Natural killer cell (primary cell): ENCODE measurements around the gene OCIAD2. TPM values are rescaled to one million over a fixed set of nuclear protein-coding genes. Genes with fewer than 3 reads are reported as not detected.

Experiments
- ATAC-seq, 3 donors: fragments of 150-1000 bp in 2 of 3; fragments of 200-7000 bp in 1 of 3; cut with Tn5 transposase; 1 replicate in 1 of 3; 2 replicates in 2 of 3; pipeline ENCODE4 v1.10.0; 2021; ENCODE audit warnings: mild to moderate bottlenecking in 2 of 3, moderate library complexity in 2 of 3
- DNase-seq, 2 donors: peaks; one replicate each; pipeline versions ENCODE4 v3.0.0 to v3.0.0-alpha.2; 2013 to 2021; ENCODE audit warnings: mixed read lengths in 1 of 2
- H3K27ac ChIP-seq: one replicate; pipeline ENCODE4 v1.5.1; 2013; ENCODE audit warnings: mild to moderate bottlenecking, low read length
- H3K27me3 ChIP-seq: one replicate; pipeline ENCODE4 v1.6.1; 2013; ENCODE audit warnings: low read length; ENCODE audit not compliant: control insufficient read depth, insufficient read depth
- H3K36me3 ChIP-seq: one replicate; pipeline ENCODE4 v1.6.1; 2013; ENCODE audit warnings: low read length; ENCODE audit not compliant: control insufficient read depth, insufficient read depth
- H3K4me1 ChIP-seq: one replicate; pipeline ENCODE4 v1.6.1; 2013; ENCODE audit warnings: low read length; ENCODE audit not compliant: control insufficient read depth, insufficient read depth
- H3K4me3 ChIP-seq: one replicate; pipeline ENCODE4 v1.5.1; 2013; ENCODE audit warnings: low read length
- H3K9me3 ChIP-seq: one replicate; pipeline ENCODE4 v1.6.1; 2013; ENCODE audit warnings: low read length; ENCODE audit not compliant: control insufficient read depth, insufficient read depth
- H3K27ac Mint-ChIP-seq, 2 donors: one replicate each; pipeline ENCODE4 v1.8.0; 2022; ENCODE audit warnings: mild to moderate bottlenecking in 2 of 2, mixed read lengths in 2 of 2, moderate library complexity in 1 of 2
- H3K27me3 Mint-ChIP-seq, 2 donors: one replicate each; pipeline ENCODE4 v1.8.0; 2022; ENCODE audit warnings: low read depth in 2 of 2, mixed read lengths in 2 of 2
- H3K36me3 Mint-ChIP-seq: one replicate; pipeline ENCODE4 v1.8.0; 2022; ENCODE audit warnings: mixed read lengths
- H3K4me1 Mint-ChIP-seq, 2 donors: one replicate each; pipeline ENCODE4 v1.8.0; 2022; ENCODE audit warnings: mixed read lengths in 2 of 2
- H3K4me3 Mint-ChIP-seq: one replicate; pipeline ENCODE4 v1.8.0; 2022; ENCODE audit warnings: mild to moderate bottlenecking, moderate library complexity, mixed read lengths
- H3K9me3 Mint-ChIP-seq, 2 donors: one replicate each; pipeline ENCODE4 v1.8.0; 2022; ENCODE audit warnings: mixed read lengths in 2 of 2
- WGBS: methylation state at CpG from one replicate; pipeline ENCODE4 v1.1.7; 2013; ENCODE audit warnings: missing lambda C conversion rate; ENCODE audit not compliant: insufficient coverage; 5-methylcytosine and 5-hydroxymethylcytosine counted together
- intact Hi-C: fragments of 100-400 bp; cut with micrococcal nuclease; formaldehyde crosslinking; loops from one replicate; pipeline ENCODE4 v1.14.2; 2022
- total RNA-seq, 4 donors: library from RNA; stranded (reverse); fragments of 120-200 nt in 1 of 4; gene quantifications; one replicate each; pipeline versions ENCODE4 v1.2.3 to v1.2.4, GENCODE V29; 2013 to 2022
- TF ChIP-seq, protein P1 (sequence below): fragments of 200-600 bp; IDR thresholded peaks from one replicate; pipeline ENCODE4 v1.8.0; 2022; ENCODE audit warnings: antibody characterized with exemption

The OCIAD2 gene
- total RNA-seq, 3 donors from 2014 or later (not counting 1 experiment from before 2014, with no cell fraction given): 25.8 to 34.3 (median 26.1) TPM

DNA sequence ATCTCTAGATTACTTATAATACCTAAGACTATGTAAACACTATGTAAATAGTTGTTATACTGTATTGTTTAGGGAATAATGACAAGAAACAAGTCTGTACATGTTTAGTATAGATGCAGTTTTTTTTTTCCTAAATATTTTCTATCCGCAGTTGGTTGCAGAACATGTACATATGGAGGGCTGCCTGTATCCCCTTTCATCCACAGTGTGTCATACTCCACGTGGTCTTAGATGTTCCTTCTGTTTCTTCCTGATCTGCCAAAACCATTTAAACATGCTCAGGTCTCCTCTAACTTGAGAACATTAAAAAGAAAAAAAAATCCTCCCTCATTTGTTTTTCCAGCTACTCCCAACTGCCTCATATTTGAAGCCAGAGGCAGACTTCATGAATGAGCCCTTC lies 61.7 kb downstream of the OCIAD2 start:
- Mint-ChIP-seq H3K27ac (no peak overlapping the region), H3K27me3 (no peaks in the 10 kb centered on the region), H3K4me1 (peaks cover 18 to 20% of the 10 kb centered on the region in 2 donors), H3K9me3 (no peaks in the 10 kb centered on the region), H3K4me3 (no peak overlapping the region), H3K36me3 (peaks cover 14% of the 10 kb centered on the region)
- DNase-seq (no peak), ATAC-seq (no peak)
- 98% methylated on average over 2 of the region's 2 CpGs for whole genome bisulfite sequencing
- Histone ChIP-seq H3K27me3 (no peaks in the 10 kb centered on the region), H3K4me1 (no peaks in the 10 kb centered on the region), H3K4me3 (no peak overlapping the region), H3K27ac (no peak overlapping the region), H3K9me3 (no peaks in the 10 kb centered on the region), H3K36me3 (peaks cover 56% of the 10 kb centered on the region)
- intact Hi-C loops: no loop called here
- TF ChIP-seq, protein P1, sequence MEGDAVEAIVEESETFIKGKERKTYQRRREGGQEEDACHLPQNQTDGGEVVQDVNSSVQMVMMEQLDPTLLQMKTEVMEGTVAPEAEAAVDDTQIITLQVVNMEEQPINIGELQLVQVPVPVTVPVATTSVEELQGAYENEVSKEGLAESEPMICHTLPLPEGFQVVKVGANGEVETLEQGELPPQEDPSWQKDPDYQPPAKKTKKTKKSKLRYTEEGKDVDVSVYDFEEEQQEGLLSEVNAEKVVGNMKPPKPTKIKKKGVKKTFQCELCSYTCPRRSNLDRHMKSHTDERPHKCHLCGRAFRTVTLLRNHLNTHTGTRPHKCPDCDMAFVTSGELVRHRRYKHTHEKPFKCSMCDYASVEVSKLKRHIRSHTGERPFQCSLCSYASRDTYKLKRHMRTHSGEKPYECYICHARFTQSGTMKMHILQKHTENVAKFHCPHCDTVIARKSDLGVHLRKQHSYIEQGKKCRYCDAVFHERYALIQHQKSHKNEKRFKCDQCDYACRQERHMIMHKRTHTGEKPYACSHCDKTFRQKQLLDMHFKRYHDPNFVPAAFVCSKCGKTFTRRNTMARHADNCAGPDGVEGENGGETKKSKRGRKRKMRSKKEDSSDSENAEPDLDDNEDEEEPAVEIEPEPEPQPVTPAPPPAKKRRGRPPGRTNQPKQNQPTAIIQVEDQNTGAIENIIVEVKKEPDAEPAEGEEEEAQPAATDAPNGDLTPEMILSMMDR: no peak

DNA sequence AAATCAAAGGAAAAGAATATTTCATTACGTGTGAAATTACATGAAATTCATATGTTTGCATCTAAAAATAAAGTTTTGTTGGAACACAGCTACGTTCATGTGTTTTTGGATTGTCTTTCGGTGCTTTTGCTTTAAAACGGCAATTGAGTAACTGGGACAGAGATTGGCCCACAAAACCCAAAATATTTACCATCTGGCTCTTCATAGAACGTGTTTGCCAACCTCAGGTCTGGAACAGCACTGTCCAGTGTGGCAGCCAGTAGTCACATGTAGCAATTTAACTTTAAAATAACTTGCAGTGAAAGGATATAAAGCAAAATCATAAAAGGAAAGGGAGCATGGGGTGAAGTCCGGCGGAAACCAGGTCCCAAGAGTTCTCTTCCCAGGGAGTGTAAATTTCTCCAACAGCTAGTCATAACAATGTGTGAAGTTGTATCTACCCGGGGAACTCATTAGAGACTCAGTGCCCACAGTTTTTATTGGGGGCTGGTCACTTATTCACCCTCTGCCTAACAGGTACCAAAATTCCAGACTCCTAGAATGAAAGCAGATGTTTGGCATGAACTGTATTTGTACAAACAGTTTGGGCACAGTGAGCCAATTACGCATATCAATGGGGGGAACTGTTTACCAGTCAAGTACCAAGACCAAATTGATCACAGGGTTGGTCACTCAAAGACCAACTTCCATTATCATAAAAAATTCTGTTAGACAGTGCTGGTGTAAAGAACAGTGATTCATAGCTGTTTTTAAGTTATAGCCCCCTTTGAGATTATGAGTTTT lies 65.3 kb downstream of the OCIAD2 start:
- 98% methylated on average over 8 of the region's 9 CpGs for WGBS

DNA sequence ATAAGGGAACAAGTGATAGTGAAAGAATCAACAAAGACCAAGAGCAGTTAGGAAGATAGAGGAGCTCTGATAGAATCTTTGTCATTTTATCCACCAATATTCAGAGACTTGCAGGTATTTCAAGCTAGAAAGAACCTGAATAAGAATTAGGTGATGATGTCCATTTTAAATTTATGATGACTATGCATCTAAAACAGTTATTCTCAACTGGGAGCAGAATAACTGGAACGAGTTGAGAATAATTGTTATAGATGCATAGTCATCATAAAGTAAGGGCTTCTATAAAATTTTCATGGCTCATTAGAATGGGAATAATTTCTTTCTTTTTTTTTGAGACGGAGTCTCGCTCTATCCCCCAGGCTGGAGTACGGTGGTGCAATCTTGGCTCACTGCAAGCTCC lies 69.9 kb downstream of the OCIAD2 start:
- H3K9me3 Mint-ChIP-seq: no peaks in the 10 kb centered on the region
- no peak for ATAC-seq
- Histone ChIP-seq H3K36me3 (peaks cover 62% of the 10 kb centered on the region), H3K4me3 (no peak overlapping the region), H3K9me3 (no peaks in the 10 kb centered on the region), H3K27me3 (no peaks in the 10 kb centered on the region), H3K27ac (no peak overlapping the region), H3K4me1 (peaks cover 3% of the 10 kb centered on the region)
- intact Hi-C loops: loop anchor here (10.0 kb wide), 1 partner anchor 142 kb away; no protein-coding TSS in a partner anchor
- no peak overlapping the region for H3K27ac Mint-ChIP-seq
- H3K27me3 Mint-ChIP-seq: no peaks in the 10 kb centered on the region
- TF ChIP-seq, protein P1: no peak
- peaks cover 19 to 23% of the 10 kb centered on the region in 2 donors for H3K4me1 Mint-ChIP-seq
- no peak for DNase-seq
- peaks cover 14% of the 10 kb centered on the region for H3K36me3 Mint-ChIP-seq
- WGBS: 100% methylated on average over 3 of the region's 4 CpGs
- no peak overlapping the region for H3K4me3 Mint-ChIP-seq

More for the DNA sequence above, 65.3 kb downstream of the OCIAD2 start:
- peak overlapping the region; percentile 10 to 25 for H3K27ac Mint-ChIP-seq
- peaks cover 16% of the 10 kb centered on the region in 2 donors for H3K4me1 Mint-ChIP-seq
- TF ChIP-seq, protein P1: no peak
- DNase-seq: no peak
- H3K9me3 Mint-ChIP-seq: no peaks in the 10 kb centered on the region
- H3K4me3 ChIP-seq: no peak overlapping the region
- H3K27ac ChIP-seq: no peak overlapping the region
- H3K4me3 Mint-ChIP-seq: no peak overlapping the region
- H3K36me3 Mint-ChIP-seq: peaks cover 11% of the 10 kb centered on the region
- no peaks in the 10 kb centered on the region for H3K9me3 ChIP-seq
- intact Hi-C loops: no loop called here
- H3K36me3 ChIP-seq: peaks cover 55% of the 10 kb centered on the region
- H3K4me1 ChIP-seq: no peaks in the 10 kb centered on the region
- no peak for ATAC-seq
- no peaks in the 10 kb centered on the region for H3K27me3 ChIP-seq
- H3K27me3 Mint-ChIP-seq: no peaks in the 10 kb centered on the region

Other genes starting within 250 kb of the OCIAD2 start
- gene FRYL, start 126.5 kb downstream of the OCIAD2 start, total RNA-seq: 100 to 1,000 TPM; 143 to 181 (median 146) TPM
- 100 to 1,000 TPM in 1 of 3 donors, 10 to 100 TPM in 2; 91.4 to 117 (median 93.7) TPM for gene OCIAD1, start 75.7 kb downstream of the OCIAD2 start, total RNA-seq
- not detected for gene CWH43, start 79.5 kb upstream of the OCIAD2 start, total RNA-seq